Stimulated activated CD8-positive, alpha-beta memory T cell treated with anti-CD3 and anti-CD28 coated beads, Interleukin-4, amount 100 ng/mL, for 4 hours (primary cell): ENCODE measurements around the gene MSI1.
A peak's percentile ranks its signal among the peaks of the same experiment; 100 is the strongest.

Experiments used
- DNase-seq, 2 donors: peaks; one replicate each; pipeline ENCODE4 v3.0.0-alpha.2; 2020; ENCODE audit warnings: low read depth in 2 of 2, low spot score in 1 of 2

MSI1 gene

DNA sequence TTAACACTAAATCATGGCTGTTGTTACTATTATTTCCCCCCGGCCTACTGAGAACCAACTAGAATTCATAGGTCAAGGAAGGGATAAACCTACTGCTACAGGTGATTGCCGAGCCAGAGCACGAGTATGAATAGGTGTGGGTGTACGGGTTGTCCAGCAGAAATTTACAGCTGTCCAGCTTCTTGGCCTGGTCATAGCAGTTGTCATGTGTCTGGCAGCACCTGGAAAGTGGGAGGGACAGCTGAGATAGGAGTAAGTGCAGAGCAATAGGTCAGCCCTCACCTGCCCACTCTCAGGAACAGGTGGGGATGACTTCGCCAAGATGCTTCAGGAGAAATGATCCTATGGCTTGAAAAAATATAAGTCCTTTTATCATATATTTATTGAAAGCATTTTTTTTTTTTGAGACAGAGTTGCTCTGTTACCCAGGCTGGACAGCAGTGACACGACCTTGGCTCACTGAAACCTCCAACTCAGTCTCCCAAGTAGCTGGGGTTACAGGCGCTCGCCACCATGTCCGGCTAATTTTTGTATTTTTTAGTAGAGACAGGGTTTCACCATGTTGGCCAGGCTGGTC lies 44.0 kb downstream of the MSI1 start:
- no peak for DNase-seq

DNA sequence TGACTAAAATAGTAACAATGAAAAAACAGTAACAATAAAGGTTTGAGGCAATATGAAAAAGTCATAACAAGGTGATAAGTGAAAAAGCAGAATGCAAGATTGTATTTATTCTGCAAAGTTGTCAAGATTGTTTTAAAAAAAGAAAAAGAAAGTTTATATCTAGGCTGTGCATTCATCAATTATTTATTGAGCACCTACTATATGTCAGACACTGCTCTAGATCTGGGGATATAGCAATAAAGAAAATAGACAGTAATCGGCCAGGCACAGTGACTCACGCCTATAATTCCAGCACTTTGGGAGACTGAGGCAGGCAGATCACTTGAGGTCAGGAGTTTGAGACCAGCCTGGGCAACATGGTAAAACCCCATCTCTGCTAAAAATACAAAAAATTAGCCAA lies 45.2 kb downstream of the MSI1 start:
- DNase-seq: no peak

DNA sequence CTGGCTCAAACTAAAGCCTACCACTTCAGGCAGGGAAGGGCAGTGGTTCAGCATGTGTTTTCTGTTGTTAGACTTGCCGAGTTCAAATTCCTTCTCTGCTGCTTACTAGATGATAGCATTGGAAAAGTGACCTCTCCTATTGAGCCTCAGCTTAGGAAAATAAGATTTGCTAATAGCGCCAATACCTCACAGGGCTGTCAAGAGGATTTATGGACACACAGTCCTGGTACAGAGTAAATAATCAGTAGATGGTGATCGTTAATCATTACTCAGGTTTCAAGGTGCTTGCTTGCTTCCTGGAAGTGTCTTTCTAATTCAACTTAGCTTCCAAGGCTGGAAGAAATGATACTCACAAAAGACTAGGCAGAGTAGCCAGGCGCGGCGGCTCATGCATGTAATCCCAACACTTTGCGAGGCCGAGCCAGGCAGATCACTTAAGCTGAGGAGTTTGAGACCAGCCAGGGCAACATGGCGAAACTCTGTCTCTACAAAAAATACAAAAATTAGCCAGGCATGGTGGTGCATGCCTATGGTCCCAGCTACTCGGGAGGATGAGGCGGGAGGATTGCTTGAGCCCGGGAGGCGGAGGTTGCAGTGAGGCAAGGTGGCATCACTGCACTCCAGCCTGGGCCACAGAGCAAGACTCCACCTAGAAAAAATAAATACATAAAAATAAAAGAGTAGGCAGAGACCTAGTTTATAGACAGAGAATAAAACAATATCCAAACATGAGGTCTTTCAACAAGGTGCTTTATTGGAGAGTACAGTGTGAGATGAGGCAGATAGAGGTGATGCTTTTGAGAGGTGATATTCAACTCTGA lies 47.4 kb downstream of the MSI1 start:
- DNase-seq: no peak

DNA sequence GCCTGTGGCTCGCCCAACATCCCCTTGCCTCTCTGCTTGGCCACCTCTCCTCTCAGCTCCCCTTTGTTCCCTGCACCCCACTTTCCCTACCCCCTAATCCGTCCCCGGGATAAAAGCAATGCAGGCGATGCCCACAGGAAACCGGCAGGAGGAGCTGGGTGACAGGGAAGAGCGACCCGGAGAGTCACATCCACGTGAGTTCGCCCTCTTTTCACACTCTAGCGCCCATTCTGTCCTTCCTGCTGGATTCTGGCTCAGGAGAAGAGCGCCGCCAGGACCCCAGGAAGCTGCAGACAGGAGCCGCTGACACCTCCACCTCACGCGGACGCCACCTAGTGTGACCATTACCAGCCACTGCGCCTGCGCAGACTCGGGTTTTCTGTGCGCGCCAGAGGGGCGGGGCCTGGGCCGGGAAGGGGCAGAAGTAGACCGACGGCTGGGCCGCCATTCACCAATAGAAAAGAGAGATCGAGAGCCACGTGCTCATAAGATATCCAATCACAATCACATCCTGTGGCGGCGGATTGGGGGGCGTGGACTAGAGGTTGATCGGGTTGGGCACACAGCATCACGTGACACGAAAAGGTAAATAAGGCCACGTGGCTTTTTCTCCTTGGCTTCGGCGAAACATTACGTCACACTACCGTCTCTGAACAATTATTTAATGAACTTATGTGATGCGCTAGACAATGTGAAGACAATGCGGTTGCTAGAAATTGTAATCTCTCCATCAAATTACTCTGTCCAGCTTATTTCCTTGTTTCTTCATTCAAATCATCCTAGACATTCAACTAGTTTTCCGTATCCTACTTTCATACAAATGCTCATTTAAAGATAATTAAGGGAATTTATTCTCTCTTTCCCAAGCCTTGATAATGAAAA lies 51.5 kb downstream of the MSI1 start:
- peak; percentile 99 to 100 for DNase-seq

DNA sequence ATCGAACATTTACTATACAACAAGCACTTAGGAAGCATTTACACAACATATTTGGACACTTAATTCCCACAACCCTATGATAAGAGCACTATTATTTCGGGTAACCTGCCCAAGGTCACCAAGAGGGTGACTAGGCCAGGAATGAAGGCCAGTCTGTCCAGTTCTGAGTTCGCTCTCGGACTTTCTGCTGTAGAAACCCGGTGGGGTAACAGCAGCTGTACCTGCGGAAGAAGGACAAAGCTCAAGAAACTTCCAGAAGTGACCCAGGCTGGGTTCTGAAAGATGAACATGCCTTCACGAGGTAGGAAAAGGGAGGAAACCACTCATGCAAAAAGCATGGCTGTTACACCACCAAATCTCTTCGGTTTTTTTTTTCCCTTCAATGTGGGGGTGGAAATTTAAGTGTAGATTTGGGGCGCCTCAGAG lies 52.2 kb downstream of the MSI1 start:
- DNase-seq: no peak

DNA sequence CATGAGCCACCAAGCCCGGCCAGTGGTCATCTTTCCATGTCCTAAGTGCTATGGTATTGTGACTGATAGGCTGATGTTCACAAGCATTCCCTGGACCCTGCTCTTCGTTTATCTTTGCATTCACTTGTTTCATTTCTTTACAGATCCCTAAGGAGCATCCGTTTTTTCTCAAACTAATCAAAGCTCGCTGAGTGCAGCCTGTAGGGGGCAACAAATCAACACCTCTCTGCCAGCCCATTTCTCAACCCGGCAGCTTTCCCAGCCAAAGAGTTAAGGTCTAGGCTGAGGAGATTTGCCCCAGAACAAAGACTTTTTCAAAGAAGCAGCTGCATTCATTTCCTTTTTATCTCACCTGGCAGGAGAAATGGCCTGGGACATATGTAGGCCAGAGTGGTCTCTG lies 54.7 kb downstream of the MSI1 start:
- DNase-seq: no peak

DNA sequence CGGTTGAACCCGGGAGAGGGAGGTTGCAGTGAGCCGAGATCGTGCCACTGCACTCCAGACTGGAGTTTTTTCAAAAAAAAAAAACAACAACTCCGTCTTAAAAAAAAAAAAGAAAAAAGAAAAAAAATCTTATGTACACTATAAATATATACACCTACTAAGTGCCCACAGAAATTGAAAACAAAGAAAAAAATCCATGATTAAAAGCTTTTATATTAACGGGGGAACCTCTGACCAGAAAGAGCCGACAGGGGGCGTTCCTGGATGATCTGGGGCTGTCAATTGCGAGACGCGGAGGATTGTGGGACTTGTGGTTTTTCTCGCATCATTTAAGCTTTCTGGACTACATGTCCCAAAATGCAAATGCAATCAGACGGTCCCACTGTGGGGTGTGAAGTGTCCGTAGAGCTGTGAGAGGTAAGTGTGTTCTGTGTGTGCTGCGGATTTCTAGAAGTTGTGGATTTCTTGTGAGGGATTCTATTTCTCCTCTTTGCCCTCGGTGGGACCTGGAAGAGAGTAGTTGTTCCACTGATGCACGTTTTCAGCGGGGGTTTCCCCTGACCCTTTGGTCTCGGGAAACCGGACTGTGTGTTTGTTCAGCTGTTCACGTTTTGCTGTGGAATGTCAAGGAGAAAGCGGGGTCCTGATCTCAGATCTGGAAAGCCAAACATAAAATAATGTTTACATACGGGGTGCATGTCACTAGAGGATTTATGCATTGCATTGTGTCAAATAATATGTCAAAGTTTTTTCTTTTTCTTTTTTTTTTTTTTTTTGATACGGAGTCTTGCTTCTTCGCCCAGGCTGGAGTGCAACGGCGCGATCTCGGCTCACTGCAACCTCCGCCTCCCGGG lies 66.8 kb downstream of the MSI1 start, which contains the start of gene SIRT4:
SIRT4 (plus strand) TSS at position 360 of the 854 bp plus-strand sequence. CDS start 1,241 bp downstream, outside the sequence.
- DNase-seq: peak; percentile 77 to 80

DNA sequence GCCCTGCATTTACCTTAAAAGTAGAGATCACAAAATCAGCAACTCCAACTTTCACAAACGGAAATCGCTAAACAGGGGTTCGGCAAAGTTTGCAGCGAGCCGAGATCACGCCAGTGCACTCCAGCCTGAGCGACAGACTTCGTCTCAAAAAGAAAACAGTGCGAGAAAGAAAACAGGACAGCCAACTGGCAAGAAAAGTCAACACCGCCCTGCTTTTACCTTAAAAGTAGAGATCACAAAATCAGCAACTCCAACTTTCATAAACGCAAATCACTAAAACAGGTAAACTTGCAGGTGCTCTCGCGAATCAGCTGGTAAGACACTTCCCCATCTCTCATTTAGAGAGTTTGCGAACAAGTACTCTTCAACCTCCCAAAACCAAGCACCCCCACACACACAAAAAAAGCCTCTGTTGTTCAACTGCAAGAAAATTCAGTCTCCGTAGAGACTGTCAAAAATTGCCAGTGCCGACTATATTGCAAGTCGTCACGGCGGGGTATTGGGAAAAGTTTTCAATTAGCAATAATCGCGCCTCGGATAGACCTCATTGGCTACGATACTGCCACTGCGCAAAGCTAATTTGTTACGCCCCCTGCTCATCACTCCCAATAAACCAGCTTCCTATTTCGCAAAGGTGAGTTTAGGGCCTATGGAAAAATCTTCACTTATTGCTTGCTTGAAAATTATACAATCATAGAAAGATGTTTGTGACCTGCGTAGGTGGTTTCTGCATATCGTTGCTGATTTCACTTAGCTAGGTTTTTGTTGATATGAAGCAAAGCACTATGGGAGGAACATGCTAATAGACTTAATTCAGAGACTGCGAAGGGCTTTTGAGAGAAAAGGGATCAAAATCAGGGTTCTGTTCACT lies 76.1 kb downstream of the MSI1 start, which contains the start of gene RNU4-1:
RNU4-1 (minus strand) TSS at position 577 of the 871 bp plus-strand sequence.
- peak; percentile 47 to 54 for DNase-seq

DNA sequence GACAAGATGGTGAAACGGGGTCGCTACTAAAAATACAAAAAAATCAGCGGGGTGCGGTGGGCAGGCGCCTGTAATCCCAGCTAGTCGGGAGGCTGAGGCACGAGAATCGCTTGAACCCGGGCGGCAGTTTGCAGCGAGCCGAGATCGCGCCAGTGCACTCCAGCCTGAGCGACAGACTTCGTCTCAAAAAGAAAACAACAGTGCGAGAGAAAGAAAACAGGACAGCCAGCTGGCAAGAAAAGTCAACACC lies 76.6 kb downstream of the MSI1 start:
- no peak for DNase-seq
